ENCODE data around the gene SDK1.

Gene SDK1

GRCh38 chr7:3971323-3971722 is 670.3 kb downstream of the SDK1 start:
- TF ChIP-seq CTCF (IDR thresholded peaks at IDR 0.05; ENCODE audit: insufficient read depth, low read depth, low read length, missing control alignments): no peak
- no peak overlapping the region for H3K4me3 ChIP-seq (ENCODE audit: low read depth, low read length)
- no peak for DNase-seq (ENCODE audit: low read depth)

- H3K4me3 ChIP-seq (ENCODE audit: low read depth, low read length): no peak overlapping the region
- DNase-seq (ENCODE audit: low read depth): no peak
- no peak for TF ChIP-seq CTCF (IDR thresholded peaks at IDR 0.05; ENCODE audit: insufficient read depth, low read depth, low read length, missing control alignments)
Measured at GRCh38 chr7:3973264-3973663, 672.2 kb downstream of the SDK1 start.

- no peak overlapping the region for H3K4me3 ChIP-seq (ENCODE audit: low read depth, low read length)
- DNase-seq (ENCODE audit: low read depth): no peak
- TF ChIP-seq CTCF (IDR thresholded peaks at IDR 0.05; ENCODE audit: insufficient read depth, low read depth, low read length, missing control alignments): no peak
Measured at GRCh38 chr7:3974329-3974728, 673.3 kb downstream of the SDK1 start.

GRCh38 chr7:3975371-3975770 is 674.3 kb downstream of the SDK1 start:
- TF ChIP-seq CTCF (IDR thresholded peaks at IDR 0.05; ENCODE audit: insufficient read depth, low read depth, low read length, missing control alignments): no peak
- no peak overlapping the region for H3K4me3 ChIP-seq (ENCODE audit: low read depth, low read length)
- no peak for DNase-seq (ENCODE audit: low read depth)

- H3K4me3 ChIP-seq (ENCODE audit: low read depth, low read length): no peak overlapping the region
- no peak for TF ChIP-seq CTCF (IDR thresholded peaks at IDR 0.05; ENCODE audit: insufficient read depth, low read depth, low read length, missing control alignments)
- no peak for DNase-seq (ENCODE audit: low read depth)
Measured at GRCh38 chr7:3977391-3977790, 676.3 kb downstream of the SDK1 start.

- no peak for DNase-seq (ENCODE audit: low read depth)
- no peak for TF ChIP-seq CTCF (IDR thresholded peaks at IDR 0.05; ENCODE audit: insufficient read depth, low read depth, low read length, missing control alignments)
- H3K4me3 ChIP-seq (ENCODE audit: low read depth, low read length): no peak overlapping the region
Measured at GRCh38 chr7:3978839-3979238, 677.8 kb downstream of the SDK1 start.

- no peak overlapping the region for H3K4me3 ChIP-seq (ENCODE audit: low read depth, low read length)
- DNase-seq (ENCODE audit: low read depth): no peak
- no peak for TF ChIP-seq CTCF (IDR thresholded peaks at IDR 0.05; ENCODE audit: insufficient read depth, low read depth, low read length, missing control alignments)
Measured at GRCh38 chr7:3979611-3980299, 678.7 kb downstream of the SDK1 start.
